HCT116 (cell line): ENCODE results near the gene ZNF862.

Source experiments
- CTCF ChIP-seq, 3 experiments: fragments of 200-600 bp in 1 of 3; sonication (generic) in 1 of 3; IDR thresholded peaks in 2 of 3; conservative IDR thresholded peaks in 1 of 3; 2 replicates each; pipeline ENCODE4 v1.5.1; 2012 to 2017; ENCODE audit warnings: low read depth in 2 of 3, low read length in 2 of 3, antibody characterized with exemption in 1 of 3, borderline replicate concordance in 1 of 3, control low read depth in 1 of 3, mild to moderate bottlenecking in 1 of 3, mixed read lengths in 1 of 3, mixed run types in 1 of 3, moderate library complexity in 1 of 3; ENCODE audit not compliant: insufficient read depth in 1 of 3
- FOSL1 ChIP-seq: IDR thresholded peaks from 2 replicates; pipeline ENCODE4 v1.6.1; 2012; ENCODE audit warnings: low read depth
- POLR2A ChIP-seq: IDR thresholded peaks from 2 replicates; pipeline ENCODE4 v1.7.0; 2011; ENCODE audit warnings: borderline replicate concordance; ENCODE audit not compliant: insufficient read depth, insufficient read length; ENCODE audit errors: extremely low read depth
- YY1 ChIP-seq: IDR thresholded peaks from 2 replicates; pipeline ENCODE4 v1.6.1; 2011; ENCODE audit warnings: low read length, low read depth, moderate library complexity, mild to moderate bottlenecking; ENCODE audit not compliant: insufficient replicate concordance; ENCODE audit errors: extremely low read depth

- TF ChIP-seq CTCF (IDR thresholded peaks at IDR 0.05 in 2 of 3, conservative IDR thresholded peaks at IDR 0.05 in 1 of 3; ENCODE audit: borderline replicate concordance in 1 of 3, insufficient read depth in 1 of 3, low read depth in 2 of 3, low read length in 2 of 3) (no peak), POLR2A (no peak), FOSL1 (no peak), YY1 (no peak)
Observed at GRCh38 chr7:149850716-149851115, 12.5 kb downstream of the ZNF862 start.
